ENCODE data around the gene DENND5A.
"Not testable (repeated sequence)": the region's sequence is repeated elsewhere in the genome, so short reads cannot be mapped to it uniquely, and the experiment has no call there.

Gene DENND5A

GRCh38 chr11:9179141-9179540 lies 86.0 kb downstream of the DENND5A start:
- DNase-seq (ENCODE audit: low read depth in 1 of 2, low spot score in 1 of 2), result no peak

- DNase-seq (ENCODE audit: low read depth in 1 of 2, low spot score in 1 of 2), result no peak
Measured at GRCh38 chr11:9178716-9179115, 86.4 kb downstream of the DENND5A start.

- no peak for DNase-seq (ENCODE audit: low read depth in 1 of 2, low spot score in 1 of 2)
Measured at GRCh38 chr11:9177438-9178091, 87.6 kb downstream of the DENND5A start.

- DNase-seq (ENCODE audit: low read depth in 1 of 2, low spot score in 1 of 2), result no peak
Measured at GRCh38 chr11:9176550-9176949, 88.6 kb downstream of the DENND5A start.

- DNase-seq (ENCODE audit: low read depth in 1 of 2, low spot score in 1 of 2), result no peak
Measured at GRCh38 chr11:9176136-9176535, 89.0 kb downstream of the DENND5A start.

- DNase-seq (ENCODE audit: low read depth in 1 of 2, low spot score in 1 of 2), result no peak
Measured at GRCh38 chr11:9172389-9172788, 92.8 kb downstream of the DENND5A start.

- no peak for DNase-seq (ENCODE audit: low read depth in 1 of 2, low spot score in 1 of 2)
Measured at GRCh38 chr11:9170450-9170849, 94.7 kb downstream of the DENND5A start.

GRCh38 chr11:9169595-9170295 lies 95.4 kb downstream of the DENND5A start:
- no peak for DNase-seq (ENCODE audit: low read depth in 1 of 2, low spot score in 1 of 2)

GRCh38 chr11:9161991-9162390 lies 103.2 kb downstream of the DENND5A start:
- not testable (repeated sequence) for DNase-seq (ENCODE audit: low read depth in 1 of 2, low spot score in 1 of 2)

GRCh38 chr11:9160166-9160565 lies 105.0 kb downstream of the DENND5A start:
- no peak for DNase-seq (ENCODE audit: low read depth in 1 of 2, low spot score in 1 of 2)

GRCh38 chr11:9158898-9159391 lies 106.2 kb downstream of the DENND5A start:
- no peak for DNase-seq (ENCODE audit: low read depth in 1 of 2, low spot score in 1 of 2)

GRCh38 chr11:9155930-9156329 lies 109.2 kb downstream of the DENND5A start:
- DNase-seq (ENCODE audit: low read depth in 1 of 2, low spot score in 1 of 2), result no peak

- no peak for DNase-seq (ENCODE audit: low read depth in 1 of 2, low spot score in 1 of 2)
Measured at GRCh38 chr11:9153651-9154050, 111.5 kb downstream of the DENND5A start.

- DNase-seq (ENCODE audit: low read depth in 1 of 2, low spot score in 1 of 2), result no peak
Measured at GRCh38 chr11:9151631-9152030, 113.5 kb downstream of the DENND5A start.

GRCh38 chr11:9150926-9151325 lies 114.2 kb downstream of the DENND5A start:
- DNase-seq (ENCODE audit: low read depth in 1 of 2, low spot score in 1 of 2), result no peak

GRCh38 chr11:9150501-9150900 lies 114.6 kb downstream of the DENND5A start:
- no peak for DNase-seq (ENCODE audit: low read depth in 1 of 2, low spot score in 1 of 2)

- no peak for DNase-seq (ENCODE audit: low read depth in 1 of 2, low spot score in 1 of 2)
Measured at GRCh38 chr11:9148727-9149126, 116.4 kb downstream of the DENND5A start.

- no peak for DNase-seq (ENCODE audit: low read depth in 1 of 2, low spot score in 1 of 2)
Measured at GRCh38 chr11:9148035-9148434, 117.1 kb downstream of the DENND5A start.

- DNase-seq (ENCODE audit: low read depth in 1 of 2, low spot score in 1 of 2), result no peak
Measured at GRCh38 chr11:9146477-9146876, 118.7 kb downstream of the DENND5A start.

GRCh38 chr11:9145283-9145682 lies 119.9 kb downstream of the DENND5A start:
- no peak for DNase-seq (ENCODE audit: low read depth in 1 of 2, low spot score in 1 of 2)

GRCh38 chr11:9144828-9145227 lies 120.3 kb downstream of the DENND5A start:
- no peak for DNase-seq (ENCODE audit: low read depth in 1 of 2, low spot score in 1 of 2)

- no peak for DNase-seq (ENCODE audit: low read depth in 1 of 2, low spot score in 1 of 2)
Measured at GRCh38 chr11:9143721-9144120, 121.4 kb downstream of the DENND5A start.

- DNase-seq (ENCODE audit: low read depth in 1 of 2, low spot score in 1 of 2), result no peak
Measured at GRCh38 chr11:9142732-9143131, 122.4 kb downstream of the DENND5A start.

Measured in activated CD4-positive, alpha-beta T cell treated with anti-CD3 and anti-CD28 coated beads, Interleukin-2, amount 50 U/mL, for 24 hours (primary cell).